ENCODE measurements around the gene FAM110D. TPM values are rescaled to one million over a fixed set of nuclear protein-coding genes. Genes with fewer than 3 reads are reported as not detected.

FAM110D gene
- total and polyA plus RNA-seq, 10 of the 15 experiments (the other 5 are each of a cell fraction or from before 2014, with no cell fraction given), result 0.06 TPM; not detected in 9

- ChIA-PET SMC1A (ENCODE audit: uncharacterized antibody, unreplicated experiment) (interaction anchor here (1.0 kb wide), 1 partner anchor 34 kb away, joined by 3 read pairs; no protein-coding TSS in a partner anchor), POLR2A (interaction anchor here (2.9 kb wide), 1 partner anchor 16 kb away, joined by 13 read pairs; no protein-coding TSS in a partner anchor), RAD21 (ENCODE audit: unreplicated experiment) (interaction anchor here (1.2 to 3.4 kb wide), 2 partner anchors 12 to 16 kb away, joined by 6 to 19 read pairs; no protein-coding TSS in a partner anchor), CTCF (interaction anchor here (1.1 to 11.5 kb wide), 4 partner anchors 34 to 124 kb away, joined by 3 to 235 read pairs (median 15); partner anchors contain the start of genes CEP85 and ZNF593)
- BruUV-seq (replicated peaks), result no TSS peak
- peaks cover 12% of the 10 kb centered on the region for H3K4me1 ChIP-seq (ENCODE audit: control insufficient read depth, insufficient read depth, low read length)
- H3K36me3 ChIP-seq (ENCODE audit: control insufficient read depth in 2 of 2, insufficient read depth in 2 of 2, low read length in 1 of 2), result no peaks in the 10 kb centered on the region
- ATAC-seq (peak; percentile 72), FAIRE-seq (no peak), DNase-seq (ENCODE audit: low read depth, low spot score) (no peak)
- H3K9ac ChIP-seq (ENCODE audit: control insufficient read depth, insufficient read depth, low read length), result peak overlapping the region; percentile 57
- peak overlapping the region; percentile 84 for H3K4me2 ChIP-seq (ENCODE audit: control insufficient read depth, insufficient read depth)
- 1% methylated on average over 50 of the region's 85 CpGs for WGBS (ENCODE audit: insufficient coverage, insufficient replicate concordance, low lambda C conversion rate, missing lambda C conversion rate)
- H3K79me2 ChIP-seq (ENCODE audit: control insufficient read depth, insufficient read depth, low read length), result peaks cover 18% of the 10 kb centered on the region
- no peaks in the 10 kb centered on the region for H4K20me1 ChIP-seq (ENCODE audit: control insufficient read depth, insufficient read depth)
- intact Hi-C loops (cut with micrococcal nuclease; ENCODE audit: unreplicated experiment), result loop anchor here (2.0 kb wide), 1 partner anchor 124 kb away; the partner anchor contains the start of gene CEP85
- H3K27me3 ChIP-seq (replicated peaks in 1 of 2; ENCODE audit: control insufficient read depth in 2 of 2, insufficient read depth in 2 of 2, low read length in 1 of 2), result no peaks in the 10 kb centered on the region
- H3K4me3 ChIP-seq, result peak overlapping the region; percentile 70
- in situ Hi-C loops (cut with MboI), result no loop called here
- H3K27ac ChIP-seq (ENCODE audit: control insufficient read depth, insufficient read depth), result peak overlapping the region; percentile 85
- peak overlapping the region; percentile 73 for H2AFZ ChIP-seq (ENCODE audit: control insufficient read depth, low read depth, low read length)
- no peaks in the 10 kb centered on the region for H3K9me3 ChIP-seq (replicated peaks; ENCODE audit: control insufficient read depth, insufficient read depth, low read length)
- TF ChIP-seq LARP7 (IDR thresholded peaks at IDR 0.05) (peak; percentile 49; the same call in 1 of the 2 replicates), RB1 (IDR thresholded peaks at IDR 0.05; ENCODE audit: borderline replicate concordance) (no peak), PAX5 (IDR thresholded peaks at IDR 0.05; ENCODE audit: borderline replicate concordance, low read depth, low read length) (no peak), ATF7 (IDR thresholded peaks at IDR 0.05; ENCODE audit: low read depth) (peak; percentile 78), SMAD1 (IDR thresholded peaks at IDR 0.05; ENCODE audit: low read depth, partially characterized antibody) (no peak), GABPA (IDR thresholded peaks at IDR 0.05; ENCODE audit: low read depth) (no peak), EED (IDR thresholded peaks at IDR 0.05; ENCODE audit: low read depth) (no peak), HDAC6 (IDR thresholded peaks at IDR 0.05; ENCODE audit: unreplicated experiment) (no peak), JUND (IDR thresholded peaks at IDR 0.05; ENCODE audit: low read depth, low read length) (peak; percentile 48; the same call in 1 of the 2 replicates), YY1 (IDR thresholded peaks at IDR 0.05; ENCODE audit: low read depth, low read length) (peak; percentile 41; the same call in 1 of the 2 replicates), EZH2 (IDR thresholded peaks at IDR 0.05; ENCODE audit: borderline replicate concordance, control insufficient read depth, low read depth, low read length) (no peak), TBL1XR1 (IDR thresholded peaks at IDR 0.05; ENCODE audit: low read depth, low read length) (no peak), ZSCAN29 (IDR thresholded peaks at IDR 0.05) (no peak)
- TF ChIP-seq, protein P1, sequence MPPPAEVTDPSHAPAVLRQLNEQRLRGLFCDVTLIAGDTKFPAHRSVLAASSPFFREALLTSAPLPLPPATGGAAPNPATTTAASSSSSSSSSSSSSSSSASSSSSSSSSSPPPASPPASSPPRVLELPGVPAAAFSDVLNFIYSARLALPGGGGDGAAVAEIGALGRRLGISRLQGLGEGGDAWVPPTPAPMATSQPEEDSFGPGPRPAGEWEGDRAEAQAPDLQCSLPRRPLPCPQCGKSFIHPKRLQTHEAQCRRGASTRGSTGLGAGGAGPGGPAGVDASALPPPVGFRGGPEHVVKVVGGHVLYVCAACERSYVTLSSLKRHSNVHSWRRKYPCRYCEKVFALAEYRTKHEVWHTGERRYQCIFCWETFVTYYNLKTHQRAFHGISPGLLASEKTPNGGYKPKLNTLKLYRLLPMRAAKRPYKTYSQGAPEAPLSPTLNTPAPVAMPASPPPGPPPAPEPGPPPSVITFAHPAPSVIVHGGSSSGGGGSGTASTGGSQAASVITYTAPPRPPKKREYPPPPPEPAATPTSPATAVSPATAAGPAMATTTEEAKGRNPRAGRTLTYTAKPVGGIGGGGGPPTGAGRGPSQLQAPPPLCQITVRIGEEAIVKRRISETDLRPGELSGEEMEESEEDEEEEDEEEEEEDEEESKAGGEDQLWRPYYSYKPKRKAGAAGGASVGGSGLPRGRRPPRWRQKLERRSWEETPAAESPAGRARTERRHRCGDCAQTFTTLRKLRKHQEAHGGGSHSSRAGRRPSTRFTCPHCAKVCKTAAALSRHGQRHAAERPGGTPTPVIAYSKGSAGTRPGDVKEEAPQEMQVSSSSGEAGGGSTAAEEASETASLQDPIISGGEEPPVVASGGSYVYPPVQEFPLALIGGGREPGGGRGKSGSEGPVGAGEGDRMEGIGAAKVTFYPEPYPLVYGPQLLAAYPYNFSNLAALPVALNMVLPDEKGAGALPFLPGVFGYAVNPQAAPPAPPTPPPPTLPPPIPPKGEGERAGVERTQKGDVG (CRISPR knock-in tag; IDR thresholded peaks at IDR 0.05), result no peak
- TF ChIP-seq, protein P2, sequence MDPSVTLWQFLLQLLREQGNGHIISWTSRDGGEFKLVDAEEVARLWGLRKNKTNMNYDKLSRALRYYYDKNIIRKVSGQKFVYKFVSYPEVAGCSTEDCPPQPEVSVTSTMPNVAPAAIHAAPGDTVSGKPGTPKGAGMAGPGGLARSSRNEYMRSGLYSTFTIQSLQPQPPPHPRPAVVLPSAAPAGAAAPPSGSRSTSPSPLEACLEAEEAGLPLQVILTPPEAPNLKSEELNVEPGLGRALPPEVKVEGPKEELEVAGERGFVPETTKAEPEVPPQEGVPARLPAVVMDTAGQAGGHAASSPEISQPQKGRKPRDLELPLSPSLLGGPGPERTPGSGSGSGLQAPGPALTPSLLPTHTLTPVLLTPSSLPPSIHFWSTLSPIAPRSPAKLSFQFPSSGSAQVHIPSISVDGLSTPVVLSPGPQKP (IDR thresholded peaks at IDR 0.05; ENCODE audit: low read depth, low read length), result no peak
Observed at GRCh38 chr1:26110731-26111529, 47.9 kb upstream of the FAM110D start.
